HepG2 (cell line): ENCODE results near the gene KRT3. TPM values are rescaled to one million over a fixed set of nuclear protein-coding genes. Genes with fewer than 3 reads are reported as not detected.

Source experiments
- ATAC-seq: fragments of 200-7000 bp; cut with Tn5 transposase; 3 replicates; pipeline ENCODE4 v1.9.1; 2020; ENCODE audit warnings: mild to moderate bottlenecking, moderate library complexity
- BruUV-seq: library from RNA; stranded (reverse); fragments of 400-500 nt; replicated peaks from 2 replicates; lab custom pipeline; 2021; lab: Mats Ljungman, UMichigan
- CTCF ChIA-PET: fragments of 300-600 bp; formaldehyde crosslinking; extraction: SDS; loops from one replicate; lab custom pipeline; 2021; ENCODE audit warnings: low total read pairs, inconsistent platforms, low intra/inter-chr PET ratio; lab: Yijun Ruan, JAX
- POLR2A ChIA-PET: fragments of 350-600 bp; sonication (Branson Sonifier 250); formaldehyde crosslinking; loops from one replicate; lab custom pipeline; 2020; ENCODE audit warnings: antibody characterized with exemption, inconsistent platforms; lab: Yijun Ruan, JAX
- DNase-seq: peaks from one replicate; pipeline ENCODE4 v3.0.0-alpha.2; 2015; ENCODE audit warnings: low spot score
- FAIRE-seq: peaks from 3 replicates; lab custom pipeline; 2011; peaks lifted over from hg19 to GRCh38; lab: Jason Lieb, UNC
- H2AFZ ChIP-seq: one replicate; pipeline ENCODE4 v1.6.1; 2011; ENCODE audit warnings: low read length, inconsistent platforms
- H3K27ac ChIP-seq: fragments of 300-600 bp; 3 replicates; pipeline ENCODE4 v1.8.0; 2011; ENCODE audit warnings: mixed run types, mild to moderate bottlenecking, mixed read lengths, low read length, inconsistent platforms; ENCODE audit not compliant: insufficient read depth; ENCODE audit errors: extremely low read length
- H3K27me3 ChIP-seq, 2 experiments: fragments of 200-600 bp in 1 of 2; 2 replicates in 1 of 2; 3 replicates in 1 of 2; pipeline versions ENCODE4 v1.6.0 to v1.8.0; 2011; ENCODE audit warnings: low read length in 2 of 2, mild to moderate bottlenecking in 2 of 2, moderate library complexity in 2 of 2, inconsistent platforms in 1 of 2; ENCODE audit not compliant: insufficient read depth in 2 of 2, control insufficient read depth in 1 of 2
- H3K36me3 ChIP-seq, 2 experiments: fragments of 200-600 bp in 1 of 2; replicated peaks in 1 of 2; 2 replicates in 1 of 2; 3 replicates in 1 of 2; pipeline versions ENCODE4 v1.5.1 to v1.8.0; 2011; ENCODE audit warnings: low read length in 2 of 2, inconsistent platforms in 1 of 2; ENCODE audit not compliant: insufficient read depth in 2 of 2, control insufficient read depth in 1 of 2
- H3K4me1 ChIP-seq: 2 replicates; pipeline ENCODE4 v1.5.1; 2012; ENCODE audit warnings: low read length, inconsistent platforms; ENCODE audit not compliant: insufficient read depth
- H3K4me2 ChIP-seq: 2 replicates; pipeline ENCODE4 v1.6.0; 2011; ENCODE audit warnings: low read depth, low read length, inconsistent platforms
- H3K4me3 ChIP-seq, 3 experiments: fragments of 200-600 bp in 1 of 3; sonication (generic), shearing (Covaris generic) in 1 of 3; replicated peaks in 1 of 3; 2 replicates each; pipeline ENCODE4 v1.5.1; 2011 to 2016; ENCODE audit warnings: low read length in 3 of 3, inconsistent platforms in 2 of 3, low read depth in 2 of 3, mild to moderate bottlenecking in 2 of 3, control low read depth in 1 of 3, mixed read lengths in 1 of 3; ENCODE audit not compliant: insufficient read depth in 1 of 3
- H3K79me2 ChIP-seq: one replicate; pipeline ENCODE4 v1.6.1; 2011; ENCODE audit warnings: low read length, inconsistent platforms; ENCODE audit not compliant: insufficient read depth
- H3K9ac ChIP-seq: 2 replicates; pipeline ENCODE4 v1.6.0; 2011; ENCODE audit warnings: mild to moderate bottlenecking, low read depth, low read length, inconsistent platforms; ENCODE audit not compliant: insufficient read depth
- H3K9me3 ChIP-seq: 2 replicates; pipeline ENCODE4 v1.5.1; 2012; ENCODE audit warnings: mild to moderate bottlenecking, low read length
- H4K20me1 ChIP-seq: 2 replicates; pipeline ENCODE4 v1.6.0; 2011; ENCODE audit warnings: inconsistent platforms, mild to moderate bottlenecking, low read length, moderate library complexity; ENCODE audit not compliant: insufficient read depth
- CENPBD1 ChIP-seq: sonication (generic); formaldehyde crosslinking; IDR thresholded peaks from 2 replicates; pipeline ENCODE4 v1.8.0; 2022; ENCODE audit warnings: missing genetic modification reagents, low read depth, mild to moderate bottlenecking, borderline replicate concordance
- EP300 ChIP-seq, 3 experiments: sonication (generic) in 1 of 3; formaldehyde crosslinking in 1 of 3; IDR thresholded peaks; 2 replicates each; pipeline versions ENCODE4 v1.5.1 to v1.6.1; 2011 to 2020; ENCODE audit warnings: low read depth in 2 of 3, low read length in 2 of 3, borderline replicate concordance in 1 of 3, improper control_type of control experiment in 1 of 3, mild to moderate bottlenecking in 1 of 3, missing genetic modification reagents in 1 of 3, moderate library complexity in 1 of 3
- FIP1L1 ChIP-seq: fragments of 200-400 bp; formaldehyde crosslinking; IDR thresholded peaks from 2 replicates; pipeline ENCODE4 v1.6.1; 2018; ENCODE audit warnings: low read depth, mild to moderate bottlenecking, low read length, moderate library complexity, borderline replicate concordance; ENCODE audit not compliant: insufficient read depth
- HIC2 ChIP-seq: sonication (generic); formaldehyde crosslinking; IDR thresholded peaks from 2 replicates; pipeline ENCODE4 v1.9.0; 2022; ENCODE audit warnings: low read depth, missing genetic modification reagents
- IRF2 ChIP-seq: IDR thresholded peaks from 2 replicates; pipeline ENCODE4 v1.6.1; 2018; ENCODE audit warnings: missing genetic modification reagents, missing compliant biosample characterization
- JDP2 ChIP-seq: sonication (generic); formaldehyde crosslinking; IDR thresholded peaks from 2 replicates; pipeline ENCODE4 v1.8.1; 2022; ENCODE audit warnings: missing genetic modification reagents, borderline replicate concordance
- MED1 ChIP-seq: sonication (generic); formaldehyde crosslinking; IDR thresholded peaks from 2 replicates; pipeline ENCODE4 v1.4.0; 2020; ENCODE audit warnings: missing genetic modification reagents
- MNT ChIP-seq: fragments of 450-650 bp; IDR thresholded peaks from 2 replicates; pipeline ENCODE4 v1.6.1; 2016
- MYC ChIP-seq: sonication (generic); formaldehyde crosslinking; IDR thresholded peaks from 2 replicates; pipeline ENCODE4 v1.9.0; 2021; ENCODE audit warnings: missing genetic modification reagents, borderline replicate concordance
- NFE2L2 ChIP-seq: fragments of 150-350 bp; IDR thresholded peaks from 2 replicates; pipeline ENCODE4 v1.6.1; 2014; ENCODE audit warnings: low read length
- RFX1 ChIP-seq: fragments of 450-650 bp; IDR thresholded peaks from 2 replicates; pipeline ENCODE4 v1.6.1; 2017
- SIN3A ChIP-seq: IDR thresholded peaks from 2 replicates; pipeline ENCODE4 v1.6.1; 2011; ENCODE audit warnings: low read depth, mild to moderate bottlenecking, control low read depth, low read length, borderline replicate concordance
- TRAFD1 ChIP-seq: sonication (generic); formaldehyde crosslinking; IDR thresholded peaks from 2 replicates; pipeline ENCODE4 v1.5.1; 2020; ENCODE audit warnings: missing genetic modification reagents, mild to moderate bottlenecking, borderline replicate concordance
- XRCC5 ChIP-seq: fragments of 200-400 bp; formaldehyde crosslinking; optimal IDR thresholded peaks from 2 replicates; pipeline ENCODE3; 2017; ENCODE audit warnings: mild to moderate bottlenecking, low read length
- ZBTB34 ChIP-seq: sonication (generic); formaldehyde crosslinking; IDR thresholded peaks from 2 replicates; pipeline ENCODE4 v1.8.0; 2022; ENCODE audit warnings: mild to moderate bottlenecking, missing genetic modification reagents
- ZBTB8A ChIP-seq: sonication (generic); formaldehyde crosslinking; IDR thresholded peaks from 2 replicates; pipeline ENCODE4 v1.4.0; 2020; ENCODE audit warnings: mild to moderate bottlenecking, low read depth, missing genetic modification reagents, borderline replicate concordance
- ZFAT ChIP-seq: sonication (generic); formaldehyde crosslinking; conservative IDR thresholded peaks from 2 replicates; pipeline ENCODE4 v1.8.1; 2023; ENCODE audit warnings: missing genetic modification reagents, inconsistent platforms
- ZNF572 ChIP-seq: sonication (generic); formaldehyde crosslinking; IDR thresholded peaks from 2 replicates; pipeline ENCODE4 v1.5.1; 2020; ENCODE audit warnings: mild to moderate bottlenecking, missing genetic modification reagents
- ZNF777 ChIP-seq: sonication (generic); formaldehyde crosslinking; IDR thresholded peaks from 2 replicates; pipeline ENCODE4 v1.4.0; 2020; ENCODE audit warnings: missing genetic modification reagents
- in situ Hi-C: cut with HindIII; loops from 2 replicates; pipeline ENCODE4 v1.10.0; 2017; ENCODE audit warnings: low pct_unique_long_range_greater_than_20kb; ENCODE audit not compliant: extremely low pct_ligation_motif_present
- intact Hi-C: fragments of 100-400 bp; cut with micrococcal nuclease; formaldehyde crosslinking; loops from one replicate; pipeline ENCODE4 v1.10.0; 2022; ENCODE audit not compliant: unreplicated experiment
- polyA plus RNA-seq, 8 experiments: library from polyadenylated mRNA; depleted of rRNA in 3 of 8; stranded (reverse) in 7 of 8; unstranded in 1 of 8; fragments of >200 nt; fragmentation: Illumina TruSeq in 4 of 8; extraction: Trizol in 4 of 8; gene quantifications; 2 replicates each; pipeline versions ENCODE4 v1.2.1 to v1.2.3, GENCODE V29; 2011 to 2016; ENCODE audit warnings: low read depth in 4 of 8, missing spikeins in 1 of 8, mixed read lengths in 1 of 8; ENCODE audit not compliant: insufficient read depth in 1 of 8
- total RNA-seq, 5 experiments: library from RNA; depleted of rRNA; stranded (reverse); fragments of >200 nt; fragmentation: Illumina TruSeq; extraction: Trizol; gene quantifications; 2 replicates each; pipeline ENCODE4 v1.2.3, GENCODE V29; 2016; ENCODE audit warnings: low read depth in 1 of 5

Gene KRT3
- total and polyA plus RNA-seq, 2 of the 13 experiments (the other 11 are each of a cell fraction or from before 2014, with no cell fraction given) = not detected

- FAIRE-seq (no peak), ATAC-seq (no peak)
- POLR2A ChIA-PET = no interaction called here
- TF ChIP-seq IRF2 (CRISPR knock-in tag) (no peak), EP300 (IDR thresholded peaks at IDR 0.05; ENCODE audit: low read depth in 2 of 2, low read length in 2 of 2) (no peak), EP300 (CRISPR knock-in tag; IDR thresholded peaks at IDR 0.05; ENCODE audit: borderline replicate concordance) (no peak), CENPBD1 (no peak), XRCC5 (no peak), FIP1L1 (no peak), SIN3A (no peak), MED1 (CRISPR knock-in tag) (no peak), JDP2 (CRISPR knock-in tag) (no peak), ZNF777 (CRISPR knock-in tag) (no peak), NFE2L2 (no peak), RFX1 (no peak), HIC2 (CRISPR knock-in tag) (no peak), TRAFD1 (CRISPR knock-in tag) (no peak), ZBTB34 (no peak), ZFAT (CRISPR knock-in tag) (no peak), MNT (no peak), MYC (no peak), ZBTB8A (no peak), ZNF572 (CRISPR knock-in tag) (no peak)
Observed at GRCh38 chr12:52751795-52752194, 44.1 kb downstream of the KRT3 start.

More at GRCh38 chr12:52751795-52752194, 44.1 kb downstream of the KRT3 start:
- no peaks in the 10 kb centered on the region for H3K4me1 ChIP-seq
- H3K27me3 ChIP-seq = peaks cover 1 to 5% of the 10 kb centered on the region in 2 experiments; a peak in 3 of 5 replicates
- no peaks in the 10 kb centered on the region for H3K9me3 ChIP-seq
- H3K9ac ChIP-seq = no peak overlapping the region
- no peaks in the 10 kb centered on the region for H3K36me3 ChIP-seq
- H4K20me1 ChIP-seq = no peaks in the 10 kb centered on the region
- H3K79me2 ChIP-seq = no peaks in the 10 kb centered on the region
- no peak overlapping the region for H3K4me2 ChIP-seq
- CTCF ChIA-PET = no interaction called here
- H3K27ac ChIP-seq = no peak overlapping the region
- no peak for DNase-seq
- H2AFZ ChIP-seq = no peak overlapping the region
- BruUV-seq = no TSS peak
- in situ Hi-C loops (no loop called here), intact Hi-C loops (no loop called here)
- H3K4me3 ChIP-seq = no peak overlapping the region
